ENCODE data around the gene MDGA2. TPM values are rescaled to one million over a fixed set of nuclear protein-coding genes. Genes with fewer than 3 reads are reported as not detected.

The MDGA2 gene
- polyA plus RNA-seq, 1 of the 3 experiments (the other 2 are of a cell fraction), result not detected

DNA sequence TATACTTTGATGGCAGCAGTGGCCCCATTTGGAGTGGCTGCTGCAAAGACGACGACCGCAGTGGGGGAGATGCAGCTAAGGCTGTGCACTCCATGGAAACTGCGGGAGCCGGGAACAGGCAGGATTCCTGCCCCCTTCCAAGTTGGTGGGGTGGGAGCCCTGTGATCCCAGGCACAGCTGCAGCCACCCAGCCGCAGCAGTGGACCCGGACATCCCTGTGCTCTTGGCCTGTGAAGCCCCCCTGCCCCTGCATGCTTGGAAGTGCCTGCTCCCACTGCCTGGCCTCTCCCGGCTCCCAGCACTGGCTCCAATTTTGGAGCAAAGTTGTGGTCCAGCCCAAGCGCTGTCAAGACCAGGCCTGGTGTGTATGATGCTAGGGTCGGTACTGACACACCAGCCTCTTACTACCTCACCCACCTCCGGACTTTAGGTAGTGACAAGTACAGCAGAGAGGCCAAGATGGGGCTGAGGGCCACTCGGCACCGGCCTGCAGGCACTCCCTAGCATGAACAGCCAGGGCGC lies 521.1 kb downstream of the MDGA2 start:
- Histone ChIP-seq H3K79me2 (ENCODE audit: insufficient read depth) (no peaks in the 10 kb centered on the region), H2AFZ (ENCODE audit: low read depth) (no peak overlapping the region), H3K4me1 (ENCODE audit: control insufficient read depth in 1 of 2, insufficient read depth in 2 of 2, low read depth in 1 of 2, low read length in 1 of 2) (no peaks in the 10 kb centered on the region), H3F3A (replicated peaks; ENCODE audit: insufficient read depth) (no peaks in the 10 kb centered on the region), H3K36me3 (replicated peaks in 1 of 2; ENCODE audit: control insufficient read depth in 1 of 2, insufficient read depth in 2 of 2, low read length in 1 of 2) (no peaks in the 10 kb centered on the region), H4K20me1 (ENCODE audit: insufficient read depth) (no peaks in the 10 kb centered on the region), H3K4me2 (no peak overlapping the region), H3K4me3 (ENCODE audit: low read depth in 2 of 2, low read length in 1 of 2) (no peak overlapping the region), H3K9ac (no peak overlapping the region), H3K27me3 (ENCODE audit: insufficient read depth) (no peaks in the 10 kb centered on the region), H3K27ac (ENCODE audit: low read depth in 2 of 2, low read length in 1 of 2) (no peak overlapping the region), H3K9me3 (no peaks in the 10 kb centered on the region), H3K9me2 (no peaks in the 10 kb centered on the region)
- TF ChIP-seq TAF1 (IDR thresholded peaks at IDR 0.05; ENCODE audit: borderline replicate concordance, low read depth, low read length) (no peak), TEAD4 (IDR thresholded peaks at IDR 0.05; ENCODE audit: borderline replicate concordance, insufficient read depth) (no peak), POLR2AphosphoS5 (IDR thresholded peaks at IDR 0.05; ENCODE audit: low read depth, low read length) (no peak), EZH2phosphoT487 (IDR thresholded peaks at IDR 0.05; ENCODE audit: borderline replicate concordance, low read depth) (no peak), RFX5 (IDR thresholded peaks at IDR 0.05; ENCODE audit: low read length) (no peak), FOXM1 (IDR thresholded peaks at IDR 0.05; ENCODE audit: low read depth) (no peak), FOXJ3 (CRISPR knock-in tag; IDR thresholded peaks at IDR 0.05) (no peak), MEF2A (IDR thresholded peaks at IDR 0.05; ENCODE audit: borderline replicate concordance, low read depth) (no peak), JUND (IDR thresholded peaks at IDR 0.05) (no peak), YY1 (IDR thresholded peaks at IDR 0.05; ENCODE audit: low read depth) (no peak), RAD21 (IDR thresholded peaks at IDR 0.05; ENCODE audit: low read length) (no peak), EP300 (IDR thresholded peaks at IDR 0.05; ENCODE audit: borderline replicate concordance in 1 of 2, low read depth in 1 of 2, low read length in 1 of 2) (no peak), ELF1 (IDR thresholded peaks at IDR 0.05) (no peak)
- TF ChIP-seq, protein P1, sequence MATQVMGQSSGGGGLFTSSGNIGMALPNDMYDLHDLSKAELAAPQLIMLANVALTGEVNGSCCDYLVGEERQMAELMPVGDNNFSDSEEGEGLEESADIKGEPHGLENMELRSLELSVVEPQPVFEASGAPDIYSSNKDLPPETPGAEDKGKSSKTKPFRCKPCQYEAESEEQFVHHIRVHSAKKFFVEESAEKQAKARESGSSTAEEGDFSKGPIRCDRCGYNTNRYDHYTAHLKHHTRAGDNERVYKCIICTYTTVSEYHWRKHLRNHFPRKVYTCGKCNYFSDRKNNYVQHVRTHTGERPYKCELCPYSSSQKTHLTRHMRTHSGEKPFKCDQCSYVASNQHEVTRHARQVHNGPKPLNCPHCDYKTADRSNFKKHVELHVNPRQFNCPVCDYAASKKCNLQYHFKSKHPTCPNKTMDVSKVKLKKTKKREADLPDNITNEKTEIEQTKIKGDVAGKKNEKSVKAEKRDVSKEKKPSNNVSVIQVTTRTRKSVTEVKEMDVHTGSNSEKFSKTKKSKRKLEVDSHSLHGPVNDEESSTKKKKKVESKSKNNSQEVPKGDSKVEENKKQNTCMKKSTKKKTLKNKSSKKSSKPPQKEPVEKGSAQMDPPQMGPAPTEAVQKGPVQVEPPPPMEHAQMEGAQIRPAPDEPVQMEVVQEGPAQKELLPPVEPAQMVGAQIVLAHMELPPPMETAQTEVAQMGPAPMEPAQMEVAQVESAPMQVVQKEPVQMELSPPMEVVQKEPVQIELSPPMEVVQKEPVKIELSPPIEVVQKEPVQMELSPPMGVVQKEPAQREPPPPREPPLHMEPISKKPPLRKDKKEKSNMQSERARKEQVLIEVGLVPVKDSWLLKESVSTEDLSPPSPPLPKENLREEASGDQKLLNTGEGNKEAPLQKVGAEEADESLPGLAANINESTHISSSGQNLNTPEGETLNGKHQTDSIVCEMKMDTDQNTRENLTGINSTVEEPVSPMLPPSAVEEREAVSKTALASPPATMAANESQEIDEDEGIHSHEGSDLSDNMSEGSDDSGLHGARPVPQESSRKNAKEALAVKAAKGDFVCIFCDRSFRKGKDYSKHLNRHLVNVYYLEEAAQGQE (IDR thresholded peaks at IDR 0.05; ENCODE audit: low read depth, low read length), result no peak
- TF ChIP-seq, protein P2, sequence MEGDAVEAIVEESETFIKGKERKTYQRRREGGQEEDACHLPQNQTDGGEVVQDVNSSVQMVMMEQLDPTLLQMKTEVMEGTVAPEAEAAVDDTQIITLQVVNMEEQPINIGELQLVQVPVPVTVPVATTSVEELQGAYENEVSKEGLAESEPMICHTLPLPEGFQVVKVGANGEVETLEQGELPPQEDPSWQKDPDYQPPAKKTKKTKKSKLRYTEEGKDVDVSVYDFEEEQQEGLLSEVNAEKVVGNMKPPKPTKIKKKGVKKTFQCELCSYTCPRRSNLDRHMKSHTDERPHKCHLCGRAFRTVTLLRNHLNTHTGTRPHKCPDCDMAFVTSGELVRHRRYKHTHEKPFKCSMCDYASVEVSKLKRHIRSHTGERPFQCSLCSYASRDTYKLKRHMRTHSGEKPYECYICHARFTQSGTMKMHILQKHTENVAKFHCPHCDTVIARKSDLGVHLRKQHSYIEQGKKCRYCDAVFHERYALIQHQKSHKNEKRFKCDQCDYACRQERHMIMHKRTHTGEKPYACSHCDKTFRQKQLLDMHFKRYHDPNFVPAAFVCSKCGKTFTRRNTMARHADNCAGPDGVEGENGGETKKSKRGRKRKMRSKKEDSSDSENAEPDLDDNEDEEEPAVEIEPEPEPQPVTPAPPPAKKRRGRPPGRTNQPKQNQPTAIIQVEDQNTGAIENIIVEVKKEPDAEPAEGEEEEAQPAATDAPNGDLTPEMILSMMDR (IDR thresholded peaks at IDR 0.05), result no peak
- ChIA-PET POLR2A (no interaction called here), CTCF (no interaction called here)
- no peak for DNase-seq
- 29% methylated on average over 5 of the region's 14 CpGs for WGBS (ENCODE audit: low lambda C conversion rate)

All from SK-N-SH (cell line).